Femur (tissue), 1 donor: Measurements from ENCODE around the gene RPL13A.
A peak's percentile ranks its signal among the peaks of the same experiment; 100 is the strongest.

Source experiments
- DNase-seq: peaks from one replicate; pipeline ENCODE4 v3.0.0-alpha.2; 2017

RPL13A gene

DNA sequence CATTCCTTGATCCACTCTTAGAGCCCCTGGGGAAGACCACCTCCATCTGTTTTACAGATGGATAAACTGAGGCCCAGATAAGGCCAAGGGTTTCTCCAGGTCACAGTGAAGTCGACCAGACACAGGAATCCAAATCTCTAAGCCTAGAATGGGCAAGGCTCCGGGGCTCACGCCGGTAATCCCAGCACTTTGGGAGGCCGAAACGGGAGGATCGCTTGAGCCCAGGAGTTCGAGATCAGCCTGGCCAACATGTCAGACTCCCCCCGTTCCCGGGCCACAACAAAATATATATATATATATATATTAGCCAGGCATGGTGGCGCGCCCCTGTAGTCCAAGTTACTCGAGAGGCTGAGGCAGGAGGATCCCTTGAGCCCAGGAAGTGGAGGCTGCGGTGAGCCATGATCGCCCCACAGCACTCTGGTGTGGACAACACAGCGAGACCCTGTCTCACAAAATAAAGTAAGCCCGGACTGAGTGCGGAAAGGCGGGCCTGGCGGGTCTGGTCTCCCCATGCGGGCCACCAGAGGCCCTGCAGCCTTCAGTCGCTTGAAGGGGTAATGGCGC, 615 bp upstream of the RPL13A start:
- DNase-seq, result peak; percentile 26

DNA sequence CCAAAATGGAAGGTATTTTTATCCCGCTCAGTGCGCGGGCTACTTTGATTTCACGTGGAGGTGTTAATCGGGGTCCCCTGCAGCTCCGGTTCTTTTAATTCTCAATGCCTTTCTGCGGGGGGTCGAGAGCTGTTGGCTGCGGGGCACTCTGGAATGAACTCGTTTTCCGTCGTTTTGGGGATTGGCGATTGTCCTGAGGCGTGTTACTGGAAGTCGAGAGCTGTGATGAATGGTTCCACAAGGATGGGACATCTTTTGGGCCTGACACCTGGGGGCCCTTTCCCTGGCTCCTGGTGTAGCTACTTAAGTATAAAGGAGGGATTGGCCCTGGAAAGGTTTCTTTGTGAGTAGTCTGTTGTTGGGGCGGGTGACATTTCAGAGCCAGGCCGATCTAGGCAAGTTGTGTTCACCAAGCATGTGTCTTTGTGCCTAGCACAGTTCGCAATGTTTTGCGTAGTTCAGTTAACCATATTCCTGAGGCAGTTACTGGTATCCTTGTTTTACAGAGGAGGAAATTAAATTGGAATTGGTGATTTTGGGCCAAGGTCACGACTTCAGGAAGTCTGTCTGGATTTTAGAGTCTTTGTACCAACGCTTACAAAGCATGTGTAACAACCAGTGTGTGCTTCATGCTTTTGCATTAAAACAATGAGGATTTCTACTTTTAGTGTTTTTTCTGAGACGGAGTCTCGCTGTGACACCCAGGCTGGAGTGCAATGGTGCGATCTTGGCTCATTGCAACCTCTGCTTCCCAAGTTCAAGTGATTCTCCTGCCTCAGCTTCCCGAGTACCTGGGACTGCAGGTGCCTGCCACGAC, 846 bp downstream of the RPL13A start:
- DNase-seq, result peak; percentile 26

DNA sequence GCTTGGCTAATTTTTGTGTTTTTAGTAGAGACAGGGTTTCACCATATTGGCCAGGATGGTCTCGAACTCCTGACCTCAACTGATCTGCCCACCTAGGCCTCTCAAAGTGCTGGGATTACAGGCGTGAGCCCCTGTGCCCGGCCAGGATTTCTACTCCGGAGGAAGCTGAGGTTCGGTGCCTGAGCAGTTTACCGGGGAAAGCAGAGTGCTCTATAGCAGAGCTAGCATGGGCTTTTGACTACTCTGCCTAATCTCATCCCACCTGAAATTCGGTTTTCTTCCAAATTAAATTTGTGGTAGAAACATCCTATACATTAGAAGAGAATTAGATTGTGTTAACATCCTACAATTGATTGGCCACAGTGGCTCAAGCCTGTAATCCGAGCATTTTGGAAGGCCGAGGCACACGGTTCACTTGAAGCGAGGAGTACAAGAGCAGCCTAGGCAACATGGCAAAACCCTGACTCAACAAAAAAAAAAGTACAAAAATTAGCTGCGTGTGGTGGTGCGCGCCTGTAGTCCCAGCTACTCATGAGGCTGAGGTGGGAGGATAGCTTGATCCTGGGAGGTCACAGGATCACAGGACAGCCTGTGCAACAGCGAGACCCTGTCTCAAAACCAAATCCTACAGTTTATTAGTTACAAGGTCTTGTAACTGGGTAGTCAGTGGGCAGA, 1.6 kb downstream of the RPL13A start:
- DNase-seq, result no peak

DNA sequence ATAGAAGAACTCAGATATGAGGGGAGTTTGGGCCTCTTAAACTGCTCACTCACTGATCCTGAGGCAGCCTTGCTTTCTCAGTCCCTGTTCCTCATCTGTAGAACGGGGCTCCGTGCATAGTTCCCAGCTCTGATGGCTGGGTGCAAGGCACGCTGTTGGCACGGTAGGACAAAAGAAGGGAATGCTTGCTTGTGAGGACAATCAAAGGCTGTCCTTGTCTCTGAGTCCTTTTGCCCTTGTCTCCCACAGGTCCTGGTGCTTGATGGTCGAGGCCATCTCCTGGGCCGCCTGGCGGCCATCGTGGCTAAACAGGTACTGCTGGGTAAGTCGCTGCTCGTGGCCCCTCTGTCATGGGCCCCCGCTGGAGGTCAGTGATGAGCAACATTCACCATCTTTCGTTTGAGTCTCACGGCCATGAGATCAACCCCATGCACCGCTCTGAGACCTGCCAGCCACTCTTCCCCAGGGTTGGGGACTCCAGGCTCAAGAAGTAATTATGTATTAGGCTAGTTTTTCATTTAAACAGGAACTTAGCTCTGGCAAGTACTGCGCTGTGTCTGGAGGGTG, 2.3 kb downstream of the RPL13A start:
- DNase-seq, result no peak

DNA sequence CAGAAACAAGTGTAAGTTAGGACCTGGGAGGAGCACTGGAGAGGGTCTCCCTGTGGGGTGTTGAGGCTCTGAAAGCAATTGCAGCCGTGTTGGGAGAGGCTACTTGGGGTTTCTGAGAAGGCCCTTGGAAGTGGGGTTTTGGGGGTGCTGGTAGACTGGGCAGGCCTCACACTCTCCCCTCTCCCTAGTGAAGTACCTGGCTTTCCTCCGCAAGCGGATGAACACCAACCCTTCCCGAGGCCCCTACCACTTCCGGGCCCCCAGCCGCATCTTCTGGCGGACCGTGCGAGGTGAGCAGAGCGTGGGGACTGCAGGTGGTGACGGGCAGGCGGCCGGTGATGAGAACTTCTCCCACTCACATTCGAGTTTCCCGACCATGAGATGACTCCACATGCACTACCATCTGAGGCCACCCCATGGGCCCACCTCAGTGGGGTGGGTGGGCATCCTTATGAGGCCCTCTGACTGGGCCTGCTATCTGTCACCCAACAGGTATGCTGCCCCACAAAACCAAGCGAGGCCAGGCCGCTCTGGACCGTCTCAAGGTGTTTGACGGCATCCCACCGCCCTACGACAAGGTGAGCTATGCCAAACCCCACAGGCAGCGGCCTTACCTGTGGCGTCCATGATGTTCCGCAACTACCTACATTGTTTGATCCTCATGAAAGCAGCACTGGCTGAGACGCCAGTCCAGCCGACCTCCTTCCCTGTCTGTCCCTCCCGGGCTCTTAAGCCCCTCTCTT, 3.0 kb downstream of the RPL13A start:
- DNase-seq, result peak; percentile 24

DNA sequence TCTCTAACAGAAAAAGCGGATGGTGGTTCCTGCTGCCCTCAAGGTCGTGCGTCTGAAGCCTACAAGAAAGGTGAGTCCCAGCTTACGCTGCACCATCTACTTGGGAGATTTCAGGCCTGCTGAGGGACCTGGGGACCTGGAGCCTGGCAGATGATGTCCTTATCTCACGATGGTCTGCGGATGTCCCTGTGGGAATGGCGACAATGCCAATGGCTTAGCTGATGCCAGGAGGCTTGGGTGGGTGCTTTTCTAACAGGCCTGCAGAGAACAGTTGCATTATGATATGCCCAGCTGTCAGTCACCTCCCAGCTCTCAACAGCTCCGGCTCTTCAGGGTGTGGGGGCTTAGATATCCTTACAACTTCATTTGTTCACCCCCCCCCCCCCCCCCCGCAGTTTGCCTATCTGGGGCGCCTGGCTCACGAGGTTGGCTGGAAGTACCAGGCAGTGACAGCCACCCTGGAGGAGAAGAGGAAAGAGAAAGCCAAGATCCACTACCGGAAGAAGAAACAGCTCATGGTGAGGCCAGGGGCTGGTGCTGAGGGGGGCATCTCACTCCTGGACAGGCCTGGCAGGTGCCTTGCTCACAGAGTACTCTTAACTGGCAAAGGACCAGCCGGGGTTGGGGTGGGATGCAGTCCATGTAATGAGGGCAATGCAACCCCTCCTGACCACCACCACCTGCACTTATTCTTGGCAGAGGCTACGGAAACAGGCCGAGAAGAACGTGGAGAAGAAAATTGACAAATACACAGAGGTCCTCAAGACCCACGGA, 3.8 kb downstream of the RPL13A start:
- DNase-seq, result peak; percentile 24

DNA sequence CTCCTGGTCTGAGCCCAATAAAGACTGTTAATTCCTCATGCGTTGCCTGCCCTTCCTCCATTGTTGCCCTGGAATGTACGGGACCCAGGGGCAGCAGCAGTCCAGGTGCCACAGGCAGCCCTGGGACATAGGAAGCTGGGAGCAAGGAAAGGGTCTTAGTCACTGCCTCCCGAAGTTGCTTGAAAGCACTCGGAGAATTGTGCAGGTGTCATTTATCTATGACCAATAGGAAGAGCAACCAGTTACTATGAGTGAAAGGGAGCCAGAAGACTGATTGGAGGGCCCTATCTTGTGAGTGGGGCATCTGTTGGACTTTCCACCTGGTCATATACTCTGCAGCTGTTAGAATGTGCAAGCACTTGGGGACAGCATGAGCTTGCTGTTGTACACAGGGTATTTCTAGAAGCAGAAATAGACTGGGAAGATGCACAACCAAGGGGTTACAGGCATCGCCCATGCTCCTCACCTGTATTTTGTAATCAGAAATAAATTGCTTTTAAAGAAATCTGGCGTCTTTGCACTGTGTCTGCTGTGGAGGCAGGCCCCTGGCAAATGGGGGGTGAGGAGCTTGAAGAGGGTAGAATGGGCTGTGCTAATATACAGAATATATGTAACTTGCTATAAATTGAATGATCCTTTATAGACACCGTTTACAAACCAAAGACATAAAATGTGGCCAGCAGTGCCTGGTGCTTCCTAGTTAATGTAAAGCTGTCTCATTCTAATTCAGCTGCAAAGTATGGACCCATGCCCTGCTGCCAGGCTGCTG, 4.6 kb downstream of the RPL13A start:
- DNase-seq, result no peak

DNA sequence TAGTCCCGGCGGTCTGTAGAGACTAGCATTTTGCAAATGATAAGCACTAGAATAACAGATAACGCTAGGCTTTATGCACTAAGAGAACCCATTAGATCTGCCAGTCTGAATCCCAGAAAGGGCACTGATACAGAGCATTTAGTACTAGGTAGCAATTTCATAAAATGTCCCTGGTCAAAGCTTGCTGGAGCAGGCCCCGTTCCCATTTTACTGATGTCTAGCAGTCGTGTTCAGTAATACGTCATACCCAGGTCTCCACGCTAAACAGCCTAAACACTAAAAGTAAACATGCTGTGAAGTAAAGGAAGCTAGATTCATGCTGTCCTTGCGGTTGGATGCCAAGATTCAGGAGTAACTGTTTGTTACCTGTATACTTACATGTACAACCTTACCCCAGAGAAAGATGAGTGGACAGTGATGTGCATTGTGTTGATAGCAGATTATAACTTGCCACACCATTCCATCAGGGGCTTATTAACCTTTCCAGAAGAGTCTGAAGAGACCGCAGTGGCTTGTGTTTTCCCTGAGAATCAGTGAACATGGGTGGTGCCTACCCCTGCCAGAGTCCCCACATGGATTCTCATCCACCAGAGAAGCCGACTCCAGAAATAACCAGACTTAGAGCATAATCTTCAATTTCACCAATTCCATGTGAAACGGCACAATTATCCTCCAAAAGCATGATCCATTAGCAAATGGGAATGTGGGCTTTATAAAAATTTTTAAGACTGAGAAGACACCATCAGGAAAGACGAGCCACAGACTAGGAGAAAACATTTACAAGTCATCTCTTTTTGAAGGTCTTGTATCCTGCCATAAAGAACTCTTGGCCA, 5.4 kb downstream of the RPL13A start:
- DNase-seq, result no peak

DNA sequence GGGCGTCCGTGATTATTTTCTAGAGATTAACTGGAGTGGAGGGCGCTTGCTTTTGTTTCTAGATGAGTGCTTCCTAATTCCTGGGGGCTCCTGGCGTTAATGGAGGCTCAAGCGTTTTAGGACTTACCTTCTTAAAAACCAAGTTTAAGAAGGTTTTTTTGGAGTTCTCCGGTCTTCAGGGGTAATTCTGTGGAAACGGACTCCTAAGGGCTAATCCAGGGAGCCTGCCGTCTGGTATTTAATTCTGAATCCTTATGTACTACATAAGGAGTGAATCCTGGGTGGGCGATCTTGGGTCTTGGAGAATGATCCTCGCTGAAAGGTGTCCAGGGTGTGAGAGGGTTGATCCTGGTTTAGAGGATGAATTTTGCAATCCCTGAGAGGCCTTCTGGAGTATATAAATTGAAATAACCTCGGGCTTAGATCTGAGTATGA, 9.2 kb downstream of the RPL13A start:
- no peak for DNase-seq

DNA sequence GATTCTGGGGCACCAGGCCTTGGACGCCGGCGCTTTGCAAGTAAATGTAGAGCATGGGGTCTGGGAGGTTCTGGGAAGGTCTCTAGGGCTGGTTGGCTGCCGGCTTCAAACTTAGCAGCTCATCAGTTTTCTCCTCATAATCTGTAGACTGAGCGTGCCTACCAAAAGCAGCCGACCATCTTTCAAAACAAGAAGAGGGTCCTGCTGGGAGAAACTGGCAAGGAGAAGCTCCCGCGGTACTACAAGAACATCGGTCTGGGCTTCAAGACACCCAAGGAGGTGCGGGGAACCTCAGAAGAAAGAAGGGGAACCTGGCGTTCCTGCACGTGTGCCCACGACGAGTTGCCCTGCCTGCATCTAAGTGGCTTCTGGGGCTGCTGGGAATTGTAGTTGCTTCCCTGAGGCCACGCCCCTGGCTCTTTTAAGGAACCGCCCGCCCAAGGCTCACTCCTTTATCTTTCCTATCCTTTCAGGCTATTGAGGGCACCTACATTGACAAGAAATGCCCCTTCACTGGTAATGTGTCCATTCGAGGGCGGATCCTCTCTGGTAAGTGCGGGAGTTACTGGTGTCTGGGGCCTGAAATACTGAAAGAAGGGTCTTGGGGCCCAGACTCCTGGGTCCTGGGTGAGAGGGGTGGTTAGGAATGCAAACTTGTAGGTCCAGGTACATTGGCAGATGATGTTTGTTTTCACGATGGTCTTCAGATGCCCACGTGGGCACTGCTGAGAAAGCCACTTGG, 9.8 kb downstream of the RPL13A start:
- DNase-seq, result peak; percentile 74

DNA sequence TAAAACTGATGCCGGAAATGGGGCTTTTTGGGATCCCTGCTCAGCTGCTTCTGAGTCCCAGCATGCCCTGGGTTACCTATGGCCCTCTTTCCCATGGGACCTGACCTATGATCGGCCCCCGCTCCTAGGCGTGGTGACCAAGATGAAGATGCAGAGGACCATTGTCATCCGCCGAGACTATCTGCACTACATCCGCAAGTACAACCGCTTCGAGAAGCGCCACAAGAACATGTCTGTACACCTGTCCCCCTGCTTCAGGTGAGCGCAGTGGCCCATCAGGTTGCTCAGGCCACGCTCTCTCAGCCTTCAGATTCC, 10.3 kb downstream of the RPL13A start:
- DNase-seq, result no peak

DNA sequence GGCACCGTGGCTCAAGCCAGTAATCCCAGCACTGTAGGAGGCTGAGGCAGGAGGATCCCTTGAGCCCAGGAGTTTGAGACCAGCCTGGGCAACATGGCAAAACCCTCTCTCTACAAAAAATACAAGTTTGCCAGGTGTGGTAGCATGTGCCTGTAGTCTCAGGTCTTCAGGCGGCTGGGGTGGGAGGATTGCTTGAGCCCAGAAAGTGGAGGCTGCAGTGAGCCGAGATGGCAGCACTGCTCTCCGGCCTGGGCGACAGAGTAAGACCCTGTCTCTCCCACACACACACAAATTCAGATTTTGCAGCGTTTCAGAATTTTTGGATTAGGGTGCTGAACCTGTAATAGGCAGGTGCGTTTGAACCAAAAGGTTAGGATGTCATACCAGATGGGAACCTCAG, 11.1 kb downstream of the RPL13A start:
- no peak for DNase-seq

DNA sequence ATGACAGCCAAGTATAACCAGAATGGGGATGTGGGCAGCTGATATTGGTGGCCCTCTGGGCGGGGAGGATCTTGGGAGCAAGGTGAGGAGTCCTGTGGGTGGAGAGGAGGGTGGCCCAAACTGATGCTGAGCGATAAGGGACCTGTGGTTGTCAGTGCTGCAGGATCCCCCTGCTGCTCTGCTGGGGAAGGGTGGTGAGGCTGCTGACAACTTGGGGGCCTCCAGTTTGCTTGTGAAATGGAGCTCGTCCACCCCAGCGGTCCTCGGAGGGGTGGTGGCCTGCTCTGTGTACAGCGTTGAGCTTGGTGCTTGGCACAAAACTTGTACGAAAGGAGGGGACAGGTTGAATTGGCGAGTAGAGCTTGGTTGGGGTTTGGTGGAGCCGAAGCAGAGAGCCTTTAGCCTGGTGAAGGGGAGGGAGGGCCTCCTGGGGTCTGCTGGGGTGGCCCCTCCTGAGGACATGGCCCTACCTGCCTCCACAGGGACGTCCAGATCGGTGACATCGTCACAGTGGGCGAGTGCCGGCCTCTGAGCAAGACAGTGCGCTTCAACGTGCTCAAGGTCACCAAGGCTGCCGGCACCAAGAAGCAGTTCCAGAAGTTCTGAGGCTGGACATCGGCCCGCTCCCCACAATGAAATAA, 11.7 kb downstream of the RPL13A start:
- DNase-seq, result peak; percentile 29

DNA sequence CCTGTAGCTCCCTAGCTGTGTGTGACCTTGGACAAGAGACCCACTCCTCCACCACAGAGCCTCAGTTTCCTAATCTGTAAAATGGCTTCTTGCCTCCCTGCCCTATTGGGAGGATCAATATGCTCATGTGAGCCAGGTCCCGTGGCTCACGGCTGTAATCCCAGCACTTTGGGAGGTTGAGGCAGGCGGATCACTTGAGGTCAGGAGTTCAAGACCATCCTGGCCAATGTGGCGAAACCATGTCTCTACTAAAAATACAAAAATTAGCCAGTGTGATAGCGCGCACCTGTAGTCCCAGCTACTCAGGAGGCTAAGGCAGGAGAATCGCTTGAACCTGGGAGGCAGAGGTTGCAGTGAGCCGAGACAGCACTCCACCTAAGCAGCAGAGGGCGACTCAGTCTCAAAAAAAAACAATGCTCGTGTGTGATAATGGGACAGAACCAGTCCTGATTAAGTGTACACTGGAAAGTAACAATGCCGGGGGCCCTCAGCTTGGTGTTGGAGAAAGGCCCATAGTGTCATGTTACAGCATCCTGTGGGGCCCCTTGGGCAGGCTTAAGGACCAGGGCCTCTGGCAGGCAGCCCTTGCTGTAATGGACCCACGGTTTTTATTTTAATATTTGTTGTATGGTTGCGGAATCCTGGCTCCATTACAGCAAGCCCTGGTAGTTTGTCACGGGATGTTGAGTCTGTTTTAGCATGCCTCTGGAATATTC, 15.6 kb downstream of the RPL13A start:
- peak; percentile 77 for DNase-seq

DNA sequence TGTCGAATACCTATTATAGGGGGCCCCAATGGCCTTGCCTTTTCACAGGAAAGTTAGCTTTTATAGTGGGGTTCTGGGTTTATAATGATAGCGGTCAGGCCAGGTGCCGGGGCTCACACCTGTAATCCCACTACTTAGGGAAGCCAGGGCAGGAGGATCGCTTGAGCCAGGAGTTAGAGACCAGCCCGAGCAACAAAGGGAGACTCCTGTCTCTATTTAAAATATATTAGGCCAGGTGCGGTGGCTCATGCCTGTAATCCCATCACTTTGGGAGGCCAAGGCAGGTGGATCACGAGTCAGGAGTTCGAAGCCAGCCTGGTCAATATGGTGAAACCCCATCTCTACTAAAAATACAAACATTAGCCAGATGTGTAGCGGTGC, 16.2 kb downstream of the RPL13A start:
- no peak for DNase-seq

DNA sequence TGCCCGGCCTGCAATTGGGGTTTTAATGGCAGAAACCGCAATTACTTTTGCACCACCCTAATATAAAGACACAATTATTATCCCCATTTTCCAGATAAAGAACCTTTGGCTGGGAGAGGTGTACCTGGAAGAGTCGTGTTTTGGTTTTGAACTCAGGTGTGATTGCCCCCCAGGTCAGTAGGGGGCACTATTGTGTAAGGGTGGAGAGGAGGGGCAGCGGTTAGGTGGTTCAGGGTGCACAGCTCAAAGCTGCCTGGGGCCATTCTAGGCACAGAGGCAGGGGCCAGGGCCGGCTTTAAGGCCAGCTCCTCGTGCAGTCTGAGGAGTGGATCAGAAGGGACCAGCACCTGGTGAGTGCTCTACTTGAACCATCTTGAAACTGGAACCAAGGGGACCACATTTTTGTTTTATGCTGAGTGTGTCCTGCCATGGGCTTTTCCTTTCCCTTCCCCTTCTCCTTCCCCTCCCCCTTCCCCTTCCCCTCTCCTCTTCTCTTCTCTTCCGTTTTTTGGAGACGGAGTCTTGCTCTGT, 19.2 kb downstream of the RPL13A start:
- peak; percentile 49 for DNase-seq

DNA sequence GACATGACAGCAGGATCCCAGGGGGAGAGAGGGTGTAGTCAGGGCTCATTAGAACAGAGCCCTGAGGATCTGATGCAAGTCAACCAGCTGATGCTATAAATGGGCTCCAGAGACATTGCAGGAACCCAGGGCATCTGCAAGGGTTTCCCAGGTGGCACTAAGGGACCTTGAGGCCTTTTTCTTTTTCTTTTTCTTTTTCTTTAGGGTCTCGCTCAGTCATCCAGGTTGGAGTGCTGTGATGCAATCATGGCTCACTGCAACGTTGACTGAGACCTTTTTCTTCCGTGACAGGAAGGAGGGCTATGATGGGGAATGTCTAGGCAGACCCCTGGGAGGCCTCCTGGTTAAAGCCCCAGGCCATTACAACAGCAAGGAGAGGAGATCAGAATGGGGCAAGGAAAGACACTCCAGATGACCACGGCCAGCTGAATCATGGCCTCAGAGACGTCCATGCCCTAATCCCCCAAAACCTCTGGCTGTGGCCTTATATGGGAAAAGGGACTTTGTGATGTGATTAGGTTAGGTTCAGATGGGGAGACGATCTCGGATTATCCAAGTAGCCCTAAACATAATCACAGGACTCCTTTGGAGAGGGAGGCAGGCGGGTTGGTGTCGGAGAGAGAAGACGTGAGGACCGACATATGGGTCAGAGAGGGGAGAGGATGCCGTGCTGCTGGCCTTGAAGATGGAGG, 20.5 kb downstream of the RPL13A start:
- no peak for DNase-seq
